BE2C (cell line): ENCODE measurements around the gene C1QL3.

ENCODE experiments used
- DNase-seq: peaks from one replicate; pipeline ENCODE4 v3.0.0-alpha.2; 2020
- H3K27me3 ChIP-seq: fragments of 250-450 bp; sonication (Bioruptor Pico); 2 replicates; pipeline ENCODE4 v1.5.1; 2020; ENCODE audit warnings: mild to moderate bottlenecking
- H3K36me3 ChIP-seq: fragments of 250-450 bp; sonication (Bioruptor Pico); 2 replicates; pipeline ENCODE4 v1.5.1; 2020; ENCODE audit warnings: mild to moderate bottlenecking
- H3K4me1 ChIP-seq: fragments of 250-450 bp; sonication (Bioruptor Pico); 2 replicates; pipeline ENCODE4 v1.5.1; 2020
- H3K4me3 ChIP-seq: 2 replicates; pipeline ENCODE4 v1.5.1; 2011; ENCODE audit warnings: low read depth, low read length
- H3K9me3 ChIP-seq: fragments of 250-450 bp; sonication (Bioruptor Pico); 2 replicates; pipeline ENCODE4 v1.5.1; 2020
- CTCF ChIP-seq: IDR thresholded peaks from 2 replicates; pipeline ENCODE4 v1.5.1; 2012; ENCODE audit warnings: mild to moderate bottlenecking, low read depth, low read length

The C1QL3 gene

GRCh38 chr10:16509996-16510395, 11.7 kb downstream of the C1QL3 start:
- no peaks in the 10 kb centered on the region for H3K36me3 ChIP-seq
- no peaks in the 10 kb centered on the region for H3K9me3 ChIP-seq
- H3K4me1 ChIP-seq: no peaks in the 10 kb centered on the region
- DNase-seq: no peak
- no peak overlapping the region for H3K4me3 ChIP-seq
- no peak for TF ChIP-seq CTCF
- H3K27me3 ChIP-seq: no peaks in the 10 kb centered on the region; the same call in 1 of the 2 replicates

GRCh38 chr10:16505161-16505560, 16.5 kb downstream of the C1QL3 start:
- Histone ChIP-seq H3K27me3 (no peaks in the 10 kb centered on the region; the same call in 1 of the 2 replicates), H3K9me3 (no peaks in the 10 kb centered on the region), H3K4me1 (no peaks in the 10 kb centered on the region), H3K4me3 (no peak overlapping the region), H3K36me3 (no peaks in the 10 kb centered on the region)
- TF ChIP-seq CTCF: no peak
- no peak for DNase-seq

- Histone ChIP-seq H3K27me3 (no peaks in the 10 kb centered on the region), H3K4me1 (no peaks in the 10 kb centered on the region), H3K36me3 (no peaks in the 10 kb centered on the region), H3K4me3 (no peak overlapping the region), H3K9me3 (no peaks in the 10 kb centered on the region)
- no peak for DNase-seq
- no peak for TF ChIP-seq CTCF
Measured at GRCh38 chr10:16497911-16498310, 23.8 kb downstream of the C1QL3 start.

- no peak for DNase-seq
- Histone ChIP-seq H3K27me3 (no peaks in the 10 kb centered on the region), H3K4me3 (no peak overlapping the region), H3K4me1 (no peaks in the 10 kb centered on the region), H3K36me3 (no peaks in the 10 kb centered on the region), H3K9me3 (no peaks in the 10 kb centered on the region)
- TF ChIP-seq CTCF: no peak
Measured at GRCh38 chr10:16493884-16494536, 27.7 kb downstream of the C1QL3 start.

GRCh38 chr10:16491933-16492332, 29.7 kb downstream of the C1QL3 start:
- Histone ChIP-seq H3K36me3 (no peaks in the 10 kb centered on the region), H3K4me3 (no peak overlapping the region), H3K9me3 (no peaks in the 10 kb centered on the region), H3K27me3 (no peaks in the 10 kb centered on the region), H3K4me1 (no peaks in the 10 kb centered on the region)
- TF ChIP-seq CTCF: no peak
- no peak for DNase-seq

GRCh38 chr10:16490511-16490910, 31.2 kb downstream of the C1QL3 start:
- DNase-seq: no peak
- TF ChIP-seq CTCF: no peak
- Histone ChIP-seq H3K9me3 (no peaks in the 10 kb centered on the region), H3K4me3 (no peak overlapping the region), H3K27me3 (no peaks in the 10 kb centered on the region), H3K4me1 (no peaks in the 10 kb centered on the region), H3K36me3 (no peaks in the 10 kb centered on the region)
